IMR-90 (cell line): Measurements from ENCODE around the gene LRP1B. TPM values are rescaled to one million over a fixed set of nuclear protein-coding genes. Genes with fewer than 3 reads are reported as not detected.

Source experiments
- ATAC-seq: fragments of 200-7000 bp; cut with Tn5 transposase; 2 replicates; pipeline ENCODE4 v1.9.1; 2020; ENCODE audit warnings: low read depth, mild to moderate bottlenecking, moderate library complexity
- BruUV-seq: library from RNA; stranded (reverse); fragments of 400-500 nt; replicated peaks from 2 replicates; lab custom pipeline; 2021; lab: Mats Ljungman, UMichigan
- CTCF ChIA-PET: fragments of 300-600 bp; formaldehyde crosslinking; extraction: SDS; loops from one replicate; lab custom pipeline; 2021; ENCODE audit warnings: antibody characterized with exemption; lab: Yijun Ruan, JAX
- POLR2A ChIA-PET: fragments of 300-600 bp; sonication (Branson Sonifier 250); formaldehyde crosslinking; loops from one replicate; lab custom pipeline; 2022; ENCODE audit warnings: antibody characterized with exemption; ENCODE audit not compliant: unreplicated experiment; lab: Charles Lee
- DNase-seq: peaks from one replicate; pipeline ENCODE4 v3.0.0; 2013
- H2AFZ ChIP-seq: replicated peaks from 2 replicates; pipeline ENCODE3; 2013; ENCODE audit warnings: low read length, mild to moderate bottlenecking; ENCODE audit not compliant: poor library complexity
- H2AK5ac ChIP-seq: 2 replicates; pipeline ENCODE4 v1.6.1; 2013; ENCODE audit warnings: low read depth, low read length, inconsistent platforms
- H2AK9ac ChIP-seq: replicated peaks from 2 replicates; pipeline ENCODE3; 2013; ENCODE audit warnings: mild to moderate bottlenecking, low read depth, low read length, moderate library complexity; ENCODE audit not compliant: poor library complexity
- H2BK120ac ChIP-seq: 2 replicates; pipeline ENCODE4 v1.6.1; 2013; ENCODE audit warnings: low read depth, low read length, inconsistent platforms
- H2BK15ac ChIP-seq: 3 replicates; pipeline ENCODE4 v1.6.1; 2013; ENCODE audit warnings: low read depth, low read length, inconsistent platforms
- H2BK20ac ChIP-seq: 2 replicates; pipeline ENCODE4 v1.6.1; 2013; ENCODE audit warnings: low read depth, mild to moderate bottlenecking, inconsistent platforms, low read length, moderate library complexity
- H2BK5ac ChIP-seq: 2 replicates; pipeline ENCODE4 v1.6.1; 2013; ENCODE audit warnings: mild to moderate bottlenecking, low read depth, low read length, inconsistent platforms; ENCODE audit not compliant: poor library complexity, severe bottlenecking
- H3K14ac ChIP-seq: replicated peaks from 2 replicates; pipeline ENCODE4 v1.6.1; 2013; ENCODE audit warnings: low read depth, low read length, inconsistent platforms
- H3K18ac ChIP-seq: 2 replicates; pipeline ENCODE4 v1.6.1; 2013; ENCODE audit warnings: low read depth, low read length, control low read depth
- H3K23ac ChIP-seq: 2 replicates; pipeline ENCODE4 v1.6.1; 2013; ENCODE audit warnings: low read depth, low read length, inconsistent platforms
- H3K27ac ChIP-seq: 2 replicates; pipeline ENCODE4 v1.5.1; 2013; ENCODE audit warnings: mild to moderate bottlenecking, control low read depth, low read length; ENCODE audit not compliant: insufficient read depth
- H3K27me3 ChIP-seq: 2 replicates; pipeline ENCODE4 v1.6.1; 2013; ENCODE audit warnings: low read length; ENCODE audit not compliant: control insufficient read depth, insufficient read depth
- H3K36me3 ChIP-seq: 2 replicates; pipeline ENCODE4 v1.6.1; 2013; ENCODE audit warnings: low read length, mixed read lengths; ENCODE audit not compliant: control insufficient read depth, insufficient read depth
- H3K4ac ChIP-seq: 2 replicates; pipeline ENCODE4 v1.6.1; 2013; ENCODE audit warnings: low read depth, low read length, inconsistent platforms
- H3K4me1 ChIP-seq: 2 replicates; pipeline ENCODE4 v1.6.1; 2013; ENCODE audit warnings: low read length, mixed read lengths; ENCODE audit not compliant: control insufficient read depth, insufficient read depth
- H3K4me2 ChIP-seq: 2 replicates; pipeline ENCODE4 v1.6.1; 2013; ENCODE audit warnings: low read depth, mild to moderate bottlenecking, control low read depth, low read length, moderate library complexity
- H3K4me3 ChIP-seq: 2 replicates; pipeline ENCODE4 v1.5.1; 2013; ENCODE audit warnings: low read depth, mild to moderate bottlenecking, control low read depth, low read length, moderate library complexity; ENCODE audit not compliant: insufficient read depth
- H3K56ac ChIP-seq: 2 replicates; pipeline ENCODE4 v1.6.1; 2013; ENCODE audit warnings: low read length, inconsistent platforms; ENCODE audit not compliant: insufficient read depth; ENCODE audit errors: extremely low read depth
- H3K79me1 ChIP-seq, 2 experiments: 2 replicates each; pipeline ENCODE4 v1.6.1; 2013; ENCODE audit warnings: low read length in 2 of 2, inconsistent platforms in 1 of 2, low read depth in 1 of 2
- H3K9ac ChIP-seq: 2 replicates; pipeline ENCODE4 v1.6.1; 2013; ENCODE audit warnings: low read depth, low read length, control low read depth
- H3K9me1 ChIP-seq: 2 replicates; pipeline ENCODE4 v1.6.1; 2013; ENCODE audit warnings: low read length, inconsistent platforms; ENCODE audit not compliant: insufficient read depth
- H3K9me3 ChIP-seq: 2 replicates; pipeline ENCODE4 v1.6.1; 2013; ENCODE audit warnings: low read length; ENCODE audit not compliant: control insufficient read depth, insufficient read depth
- H4K20me1 ChIP-seq: 2 replicates; pipeline ENCODE4 v1.6.1; 2013; ENCODE audit warnings: low read length, inconsistent platforms; ENCODE audit not compliant: insufficient read depth
- H4K5ac ChIP-seq: 2 replicates; pipeline ENCODE4 v1.6.1; 2013; ENCODE audit warnings: mild to moderate bottlenecking, low read depth, low read length, control low read depth
- H4K8ac ChIP-seq, 2 experiments: 2 replicates each; pipeline ENCODE4 v1.6.1; 2013; ENCODE audit warnings: low read depth in 2 of 2, low read length in 2 of 2, control low read depth in 1 of 2, inconsistent platforms in 1 of 2
- H4K91ac ChIP-seq: 2 replicates; pipeline ENCODE4 v1.6.1; 2013; ENCODE audit warnings: low read depth, low read length, inconsistent platforms; ENCODE audit not compliant: insufficient read depth
- BHLHE40 ChIP-seq: fragments of 150-350 bp; IDR thresholded peaks from 2 replicates; pipeline ENCODE4 v1.6.1; 2016; ENCODE audit warnings: mild to moderate bottlenecking, low read depth, low read length
- CEBPB ChIP-seq: IDR thresholded peaks from 2 replicates; pipeline ENCODE4 v1.6.1; 2012; ENCODE audit warnings: low read depth, low read length, improper control_type of control experiment
- CHD1 ChIP-seq: IDR thresholded peaks from 2 replicates; pipeline ENCODE4 v1.6.1; 2012; ENCODE audit warnings: low read depth, low read length, improper control_type of control experiment
- CTCF ChIP-seq: conservative IDR thresholded peaks from 2 replicates; pipeline ENCODE4 v1.5.1; 2012; ENCODE audit warnings: mild to moderate bottlenecking, low read depth, low read length, improper control_type of control experiment
- ELK1 ChIP-seq: fragments of 150-350 bp; IDR thresholded peaks from 2 replicates; pipeline ENCODE4 v1.6.1; 2016; ENCODE audit warnings: low read depth, mild to moderate bottlenecking, low read length, moderate library complexity, borderline replicate concordance
- FOS ChIP-seq: fragments of 150-350 bp; IDR thresholded peaks from 2 replicates; pipeline ENCODE4 v1.6.1; 2016; ENCODE audit warnings: low read depth, low read length
- MAFK ChIP-seq: IDR thresholded peaks from 2 replicates; pipeline ENCODE4 v1.6.1; 2012; ENCODE audit warnings: low read depth, low read length, improper control_type of control experiment
- MAZ ChIP-seq: IDR thresholded peaks from 2 replicates; pipeline ENCODE4 v1.6.1; 2012; ENCODE audit warnings: low read depth, mild to moderate bottlenecking, low read length, improper control_type of control experiment, moderate library complexity, borderline replicate concordance
- MXI1 ChIP-seq: IDR thresholded peaks from 2 replicates; pipeline ENCODE4 v1.6.1; 2012; ENCODE audit warnings: low read depth, mild to moderate bottlenecking, low read length, moderate library complexity, borderline replicate concordance
- NFE2L2 ChIP-seq: fragments of 150-350 bp; IDR thresholded peaks from 2 replicates; pipeline ENCODE4 v1.6.1; 2016; ENCODE audit warnings: low read depth, mild to moderate bottlenecking, low read length
- POLR2A ChIP-seq: IDR thresholded peaks from 2 replicates; pipeline ENCODE4 v1.6.1; 2012; ENCODE audit warnings: mild to moderate bottlenecking, low read depth, low read length
- RAD21 ChIP-seq: IDR thresholded peaks from 2 replicates; pipeline ENCODE4 v1.6.1; 2012; ENCODE audit warnings: low read length, improper control_type of control experiment
- RCOR1 ChIP-seq: IDR thresholded peaks from 2 replicates; pipeline ENCODE4 v1.6.1; 2012; ENCODE audit warnings: mild to moderate bottlenecking, low read length, improper control_type of control experiment; ENCODE audit not compliant: insufficient replicate concordance
- RFX5 ChIP-seq: IDR thresholded peaks from 2 replicates; pipeline ENCODE4 v1.8.0; 2012; ENCODE audit warnings: low read depth, mild to moderate bottlenecking, low read length, moderate library complexity
- SMC3 ChIP-seq: fragments of 150-350 bp; IDR thresholded peaks from 2 replicates; pipeline ENCODE4 v1.6.1; 2016; ENCODE audit warnings: low read depth, mild to moderate bottlenecking, antibody characterized with exemption, low read length, moderate library complexity
- USF2 ChIP-seq: fragments of 150-350 bp; IDR thresholded peaks from 2 replicates; pipeline ENCODE4 v1.6.1; 2017; ENCODE audit warnings: mild to moderate bottlenecking, antibody characterized with exemption, low read length, low read depth
- WGBS, 2 experiments: methylation state at CpG; one replicate each; pipeline versions ENCODE4 v1.1.5 to v1.1.7; 2013; ENCODE audit warnings: missing lambda C conversion rate in 2 of 2; ENCODE audit not compliant: insufficient read length in 1 of 2; ENCODE audit errors: extremely low coverage in 2 of 2; 5-methylcytosine and 5-hydroxymethylcytosine counted together
- dilution Hi-C: fragments of 300-500 bp; cut with HindIII; formaldehyde crosslinking; loops from one replicate; pipeline ENCODE4 v1.14.3; 2018; ENCODE audit warnings: low sequenced_read_pairs; ENCODE audit not compliant: unreplicated experiment
- in situ Hi-C: fragments of 300-500 bp; cut with MboI; formaldehyde crosslinking; loops from 3 replicates; pipeline ENCODE4 v1.14.3; 2019; ENCODE audit warnings: low sequenced_read_pairs, inconsistent platforms, mixed read lengths
- intact Hi-C: fragments of 100-400 bp; cut with micrococcal nuclease; formaldehyde crosslinking; loops from 2 replicates; pipeline ENCODE4 v1.10.0; 2022
- polyA plus RNA-seq, 3 experiments: library from polyadenylated mRNA; depleted of rRNA; stranded (reverse); fragments of >200 nt; gene quantifications; 2 replicates each; pipeline ENCODE4 v1.2.3, GENCODE V29; 2012; ENCODE audit warnings: low replicate concordance in 1 of 3
- total RNA-seq: library from RNA; depleted of rRNA; stranded (reverse); fragments of >200 nt; gene quantifications from 2 replicates; pipeline ENCODE4 v1.2.3, GENCODE V29; 2012

The LRP1B gene
- total and polyA plus RNA-seq, 2 of the 4 experiments (the other 2 are of a cell fraction): under 0.01 to 0.02 TPM

GRCh38 chr2:141316103-141316502 is 814.7 kb downstream of the LRP1B start:
- Histone ChIP-seq H3K23ac (no peak overlapping the region), H3K4me3 (no peak overlapping the region), H2BK20ac (no peak overlapping the region), H4K20me1 (no peaks in the 10 kb centered on the region), H3K18ac (no peak overlapping the region), H4K5ac (no peak overlapping the region), H3K27me3 (no peaks in the 10 kb centered on the region), H3K56ac (no peak overlapping the region), H3K36me3 (no peaks in the 10 kb centered on the region), H3K4ac (no peak overlapping the region), H2AFZ (no peak overlapping the region), H3K4me1 (no peaks in the 10 kb centered on the region), H3K9me3 (no peaks in the 10 kb centered on the region), H4K8ac (no peak overlapping the region), H2AK9ac (no peak overlapping the region), H3K9ac (no peak overlapping the region), H3K9me1 (no peaks in the 10 kb centered on the region), H3K4me2 (no peak overlapping the region), H2BK15ac (no peak overlapping the region), H3K79me1 (no peaks in the 10 kb centered on the region), H2BK5ac (no peak overlapping the region), H4K91ac (no peak overlapping the region), H3K14ac (no peak overlapping the region), H3K27ac (no peak overlapping the region), H2BK120ac (no peak overlapping the region), H2AK5ac (no peak overlapping the region)
- ATAC-seq (no peak), DNase-seq (no peak)
- intact Hi-C loops: no loop called here
- WGBS, 2 experiments: no CpG with 5 or more reads among the region's 3 CpGs
- ChIA-PET CTCF (no interaction called here), POLR2A (no interaction called here)
- dilution Hi-C loops: no loop called here
- no peak for TF ChIP-seq RCOR1
- TF ChIP-seq RAD21: no peak
- no peak for TF ChIP-seq MAFK
- TF ChIP-seq BHLHE40: no peak
- TF ChIP-seq USF2: no peak
- no peak for TF ChIP-seq ELK1
- TF ChIP-seq CHD1: no peak
- TF ChIP-seq CTCF: no peak
- TF ChIP-seq FOS: no peak
- no peak for TF ChIP-seq MAZ
- no peak for TF ChIP-seq RFX5
- no peak for TF ChIP-seq SMC3
- no peak for TF ChIP-seq CEBPB
- TF ChIP-seq NFE2L2: no peak
- TF ChIP-seq POLR2A: no peak
- no peak for TF ChIP-seq MXI1
- in situ Hi-C loops: no loop called here
- BruUV-seq: no TSS peak
